A673 (cell line): ENCODE data around the gene CSRP1.

Experiments
- CTCF ChIP-seq: fragments of 300-800, 200-600 bp; sonication (generic); conservative IDR thresholded peaks from 2 replicates; pipeline ENCODE4 v1.5.1; 2017; ENCODE audit warnings: low read depth, mild to moderate bottlenecking, antibody characterized with exemption, low read length, moderate library complexity, mixed read lengths
- EZH2 ChIP-seq: fragments of 200-600 bp; sonication (generic); IDR thresholded peaks from 2 replicates; pipeline ENCODE4 v1.6.1; 2017; ENCODE audit warnings: borderline replicate concordance, low read depth, mild to moderate bottlenecking, mixed read lengths, antibody characterized with exemption, low read length; ENCODE audit not compliant: poor library complexity, severe bottlenecking

GRCh38 chr1:201539561-201540431 is 32.9 kb upstream of the CSRP1 start:
- TF ChIP-seq CTCF: no peak
- no peak for TF ChIP-seq EZH2
